ENCODE measurements around the gene SUGP2.

Gene SUGP2

GRCh38 chr19:18985257-18985656, 48.1 kb downstream of the SUGP2 start:
- Histone ChIP-seq H3K9me3 (ENCODE audit: insufficient read depth, low read length, severe bottlenecking) (no peaks in the 10 kb centered on the region), H3K4me2 (ENCODE audit: insufficient read depth, low read length) (no peak overlapping the region)
- DNase-seq, result no peak

GRCh38 chr19:18984251-18984650, 49.1 kb downstream of the SUGP2 start:
- no peak for TF ChIP-seq EZH2 (IDR thresholded peaks at IDR 0.05; ENCODE audit: borderline replicate concordance, low read depth, low read length, severe bottlenecking)
- TF ChIP-seq CTCF (IDR thresholded peaks at IDR 0.05; ENCODE audit: borderline replicate concordance, extremely low read depth, low read length, poor library complexity, severe bottlenecking), result no peak
- DNase-seq (no peak), ATAC-seq (ENCODE audit: insufficient read depth, low read depth) (no peak)
- no peaks in the 10 kb centered on the region for H3K9me3 ChIP-seq (ENCODE audit: insufficient read depth, low read length, severe bottlenecking)
- H3K4me2 ChIP-seq (ENCODE audit: insufficient read depth, low read length), result no peak overlapping the region
- H3K4me3 ChIP-seq (ENCODE audit: low read depth in 1 of 2, low read length in 2 of 2), result no peak overlapping the region
- peaks cover 6% of the 10 kb centered on the region for H3K27me3 ChIP-seq (ENCODE audit: insufficient read depth, low read length, poor library complexity)
- H3K79me2 ChIP-seq (ENCODE audit: insufficient read depth, low read length), result no peaks in the 10 kb centered on the region
- H4K20me1 ChIP-seq (ENCODE audit: insufficient read depth, low read length), result no peaks in the 10 kb centered on the region
- no peaks in the 10 kb centered on the region for H3K36me3 ChIP-seq (ENCODE audit: insufficient read depth, low read length)
- H3K9ac ChIP-seq (ENCODE audit: low read depth, low read length), result no peak overlapping the region
- H3K27ac ChIP-seq (ENCODE audit: low read length), result no peak overlapping the region
- no peaks in the 10 kb centered on the region for H3K4me1 ChIP-seq (ENCODE audit: insufficient read depth, low read length)
- no peak overlapping the region for H2AFZ ChIP-seq (ENCODE audit: low read depth, low read length)

More at GRCh38 chr19:18985257-18985656, 48.1 kb downstream of the SUGP2 start:
- no peak overlapping the region for H2AFZ ChIP-seq (ENCODE audit: low read depth, low read length)
- H3K79me2 ChIP-seq (ENCODE audit: insufficient read depth, low read length), result no peaks in the 10 kb centered on the region
- H3K4me1 ChIP-seq (ENCODE audit: insufficient read depth, low read length), result no peaks in the 10 kb centered on the region
- TF ChIP-seq EZH2 (IDR thresholded peaks at IDR 0.05; ENCODE audit: borderline replicate concordance, low read depth, low read length, severe bottlenecking), result no peak
- H3K27me3 ChIP-seq (ENCODE audit: insufficient read depth, low read length, poor library complexity), result peaks cover 6% of the 10 kb centered on the region
- no peaks in the 10 kb centered on the region; the same call in 1 of the 2 replicates for H4K20me1 ChIP-seq (ENCODE audit: insufficient read depth, low read length)
- no peak overlapping the region for H3K4me3 ChIP-seq (ENCODE audit: low read depth in 1 of 2, low read length in 2 of 2)
- no peak overlapping the region for H3K27ac ChIP-seq (ENCODE audit: low read length)
- no peaks in the 10 kb centered on the region for H3K36me3 ChIP-seq (ENCODE audit: insufficient read depth, low read length)
- H3K9ac ChIP-seq (ENCODE audit: low read depth, low read length), result no peak overlapping the region
- ATAC-seq (ENCODE audit: insufficient read depth, low read depth), result no peak

- Histone ChIP-seq H2AFZ (ENCODE audit: low read depth, low read length) (no peak overlapping the region), H3K9ac (ENCODE audit: low read depth, low read length) (no peak overlapping the region), H3K4me3 (ENCODE audit: low read depth in 1 of 2, low read length in 2 of 2) (no peak overlapping the region), H3K4me1 (ENCODE audit: insufficient read depth, low read length) (no peaks in the 10 kb centered on the region), H3K27me3 (ENCODE audit: insufficient read depth, low read length, poor library complexity) (peaks cover 6% of the 10 kb centered on the region), H4K20me1 (ENCODE audit: insufficient read depth, low read length) (no peaks in the 10 kb centered on the region), H3K4me2 (ENCODE audit: insufficient read depth, low read length) (no peak overlapping the region), H3K79me2 (ENCODE audit: insufficient read depth, low read length) (no peaks in the 10 kb centered on the region), H3K27ac (ENCODE audit: low read length) (no peak overlapping the region), H3K9me3 (ENCODE audit: insufficient read depth, low read length, severe bottlenecking) (no peaks in the 10 kb centered on the region), H3K36me3 (ENCODE audit: insufficient read depth, low read length) (no peaks in the 10 kb centered on the region)
- TF ChIP-seq EZH2 (IDR thresholded peaks at IDR 0.05; ENCODE audit: borderline replicate concordance, low read depth, low read length, severe bottlenecking) (no peak), CTCF (IDR thresholded peaks at IDR 0.05; ENCODE audit: borderline replicate concordance, extremely low read depth, low read length, poor library complexity, severe bottlenecking) (no peak)
- DNase-seq, result no peak
- ATAC-seq (ENCODE audit: insufficient read depth, low read depth), result no peak
Measured at GRCh38 chr19:18982669-18983068, 50.6 kb downstream of the SUGP2 start.

GRCh38 chr19:18980432-18981020, 52.8 kb downstream of the SUGP2 start:
- H3K9ac ChIP-seq (ENCODE audit: low read depth, low read length), result no peak overlapping the region
- no peak overlapping the region for H2AFZ ChIP-seq (ENCODE audit: low read depth, low read length)

More at GRCh38 chr19:18980432-18981020, 52.8 kb downstream of the SUGP2 start:
- Histone ChIP-seq H3K4me2 (ENCODE audit: insufficient read depth, low read length) (no peak overlapping the region), H3K4me1 (ENCODE audit: insufficient read depth, low read length) (no peaks in the 10 kb centered on the region), H3K36me3 (ENCODE audit: insufficient read depth, low read length) (no peaks in the 10 kb centered on the region), H3K9me3 (ENCODE audit: insufficient read depth, low read length, severe bottlenecking) (no peaks in the 10 kb centered on the region), H3K79me2 (ENCODE audit: insufficient read depth, low read length) (no peaks in the 10 kb centered on the region), H4K20me1 (ENCODE audit: insufficient read depth, low read length) (no peaks in the 10 kb centered on the region), H3K27me3 (ENCODE audit: insufficient read depth, low read length, poor library complexity) (peaks cover 6% of the 10 kb centered on the region), H3K4me3 (ENCODE audit: low read depth in 1 of 2, low read length in 2 of 2) (no peak overlapping the region), H3K27ac (ENCODE audit: low read length) (no peak overlapping the region)
- TF ChIP-seq EZH2 (IDR thresholded peaks at IDR 0.05; ENCODE audit: borderline replicate concordance, low read depth, low read length, severe bottlenecking), result no peak
- ATAC-seq (ENCODE audit: insufficient read depth, low read depth) (no peak), DNase-seq (no peak)

All from DND-41 (cell line).